GM21619 (cell line): ENCODE results near the gene RASA3.
"Not testable (repeated sequence)": the region's sequence is repeated elsewhere in the genome, so short reads cannot be mapped to it uniquely, and the experiment has no call there.

Source experiments
- ATAC-seq: cut with Tn5 transposase; IDR thresholded peaks from one replicate; pipeline ENCODE4 v1.9.1; 2021; ENCODE audit not compliant: unreplicated experiment

Gene RASA3

DNA sequence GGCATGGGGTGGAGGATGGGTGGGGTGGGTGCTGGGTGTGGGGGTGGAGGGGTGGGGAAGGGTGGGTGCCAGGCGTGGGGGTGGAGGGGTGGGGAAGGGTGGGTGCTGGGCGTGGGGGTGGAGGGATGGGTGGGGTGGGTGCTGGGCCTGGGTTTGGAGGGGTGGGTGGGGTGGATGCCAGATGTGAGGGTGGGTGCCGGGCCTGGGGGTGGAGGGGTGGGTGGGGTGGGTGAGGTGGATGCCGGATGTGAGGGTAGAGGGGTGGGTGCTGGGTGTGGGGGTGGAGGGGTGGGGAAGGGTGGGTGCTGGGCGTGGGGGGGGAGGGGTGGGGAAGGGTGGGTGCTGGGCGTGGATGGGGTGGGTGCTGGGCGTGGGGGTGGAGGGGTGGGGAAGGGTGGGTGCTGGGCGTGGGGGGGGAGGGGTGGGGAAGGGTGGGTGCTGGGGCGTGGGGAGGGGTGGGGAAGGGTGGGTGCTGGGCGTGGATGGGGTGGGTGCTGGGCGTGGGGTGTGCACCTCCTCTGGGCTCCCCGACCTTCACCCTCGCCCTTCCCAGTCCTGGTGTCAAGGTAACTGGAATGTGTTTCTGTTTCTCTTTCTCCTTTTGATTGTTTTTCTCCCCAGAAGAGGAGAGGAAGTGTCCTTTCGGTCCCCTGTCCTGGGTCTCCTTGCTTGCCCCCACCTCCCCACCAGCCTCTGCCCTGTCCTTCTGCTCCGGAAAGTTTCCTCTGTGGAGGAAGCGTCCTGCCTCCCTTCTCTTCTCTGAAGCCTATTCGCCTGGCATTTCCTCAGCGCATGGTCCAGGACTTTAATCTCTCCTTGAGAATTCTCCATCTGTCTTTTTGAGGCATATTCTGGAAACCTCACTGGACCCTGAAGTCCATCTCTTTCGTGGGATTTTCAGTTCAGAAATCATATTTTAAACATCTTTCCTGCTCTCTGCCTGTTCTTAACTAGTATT, 23.8 kb upstream of the RASA3 start:
- ATAC-seq = no peak

DNA sequence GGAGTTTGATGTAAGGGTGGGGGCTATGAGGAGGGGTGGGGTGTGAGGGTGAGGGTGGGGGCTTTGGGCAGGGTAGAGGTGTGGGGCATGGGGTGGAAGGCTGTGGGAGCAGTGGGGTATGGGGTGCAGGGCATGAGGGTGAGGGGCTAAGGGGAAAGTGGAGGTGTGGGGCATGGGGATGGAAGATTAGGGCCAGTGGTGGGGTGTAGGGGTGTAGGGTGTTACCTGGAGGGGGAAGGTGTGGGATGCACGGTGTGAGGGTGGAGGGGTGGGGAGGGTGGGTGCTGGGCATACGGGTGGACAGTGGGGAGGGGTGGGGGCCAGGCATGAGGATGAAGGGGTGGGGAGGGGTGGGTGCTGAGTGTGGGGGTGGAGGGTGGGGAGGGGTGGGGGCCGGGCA, 22.9 kb upstream of the RASA3 start:
- ATAC-seq = no peak

DNA sequence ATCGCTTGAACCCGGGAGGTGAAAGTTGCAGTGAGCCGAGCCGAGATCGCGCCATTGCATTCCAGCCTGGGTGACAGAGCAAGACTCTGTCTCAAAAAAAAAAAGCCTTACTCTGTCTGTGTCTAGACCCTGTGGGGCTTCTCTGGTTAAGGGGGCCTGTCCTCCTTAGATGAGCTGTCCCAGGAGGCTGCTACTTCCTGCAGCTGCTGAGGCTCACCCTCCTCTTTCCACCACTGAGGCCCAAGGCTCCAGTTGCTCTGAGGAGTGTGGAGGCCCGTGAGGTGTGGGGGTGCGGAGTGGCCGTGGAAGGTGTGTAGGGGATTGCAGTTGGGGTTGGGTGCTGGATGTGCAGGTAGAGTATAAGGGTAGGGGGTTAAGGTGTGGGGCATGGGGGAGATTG, 22.1 kb upstream of the RASA3 start:
- no peak for ATAC-seq

DNA sequence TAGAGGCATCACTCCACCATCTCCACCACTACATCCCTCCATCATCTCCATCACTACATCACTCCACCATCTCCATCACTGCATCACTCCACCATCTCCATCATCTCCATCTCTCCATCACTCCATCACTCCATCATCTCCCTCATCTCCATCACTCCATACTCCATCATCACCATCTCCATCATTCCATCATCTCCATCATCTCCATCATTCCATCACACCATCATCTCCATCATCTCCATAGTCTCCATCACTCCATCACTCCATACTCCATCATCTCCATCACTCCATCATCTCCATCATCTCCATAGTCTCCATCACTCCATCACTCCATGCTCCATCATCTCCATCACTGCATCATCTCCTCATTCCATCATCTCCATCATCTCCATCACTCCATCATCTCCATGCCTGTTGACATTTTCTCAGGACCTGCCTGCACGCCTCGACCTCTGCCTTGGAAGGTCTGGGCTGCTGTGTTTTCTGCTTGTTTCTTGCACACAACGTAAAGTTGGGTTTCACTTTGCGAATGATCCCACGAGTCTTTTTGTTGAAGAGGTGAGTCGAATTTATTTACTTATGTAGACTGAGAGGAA, 21.2 kb upstream of the RASA3 start:
- no peak for ATAC-seq

DNA sequence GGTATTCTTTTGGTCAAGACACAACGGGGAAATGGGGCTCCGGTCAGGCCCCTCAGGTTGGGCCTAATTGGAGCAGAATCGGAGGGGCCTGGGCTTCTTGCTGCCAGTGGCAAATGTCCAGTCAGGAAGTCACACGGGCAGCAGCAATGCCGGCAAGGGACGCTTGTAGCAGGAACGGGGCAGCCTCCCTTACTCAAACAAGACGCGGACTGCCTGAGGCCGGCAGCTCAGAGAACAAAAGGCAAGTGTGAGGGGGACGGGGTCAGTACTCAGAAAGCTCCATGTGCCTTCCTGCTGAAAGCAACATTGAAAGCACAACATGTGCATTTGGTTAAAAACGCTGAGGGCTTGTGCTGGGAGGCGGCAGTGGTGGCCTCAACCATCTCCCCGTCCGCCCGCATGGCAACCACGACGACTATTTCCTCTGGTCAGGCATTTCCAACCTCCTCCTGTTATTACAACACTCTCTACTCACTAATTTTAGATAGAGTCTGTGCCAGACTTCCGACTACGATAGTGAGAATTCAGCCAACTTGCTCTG, 20.5 kb upstream of the RASA3 start:
- ATAC-seq = no peak

DNA sequence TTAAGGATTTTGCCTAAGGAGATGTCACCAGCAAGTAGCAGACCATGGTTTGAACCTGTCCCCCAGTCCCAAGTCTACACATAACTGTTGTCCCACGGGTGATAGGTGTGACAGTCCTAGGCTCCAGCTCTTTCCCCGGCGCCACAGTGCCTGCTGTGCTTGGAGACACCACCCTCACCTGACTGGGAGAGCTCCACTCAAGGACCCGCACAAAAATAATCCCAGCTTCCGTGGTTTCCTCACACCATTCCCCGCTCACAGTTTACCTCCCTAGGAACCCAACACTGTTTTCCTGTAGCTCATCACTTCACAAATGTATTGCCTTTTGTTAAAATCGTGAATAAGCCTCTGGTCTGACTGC, 19.8 kb upstream of the RASA3 start:
- no peak for ATAC-seq

DNA sequence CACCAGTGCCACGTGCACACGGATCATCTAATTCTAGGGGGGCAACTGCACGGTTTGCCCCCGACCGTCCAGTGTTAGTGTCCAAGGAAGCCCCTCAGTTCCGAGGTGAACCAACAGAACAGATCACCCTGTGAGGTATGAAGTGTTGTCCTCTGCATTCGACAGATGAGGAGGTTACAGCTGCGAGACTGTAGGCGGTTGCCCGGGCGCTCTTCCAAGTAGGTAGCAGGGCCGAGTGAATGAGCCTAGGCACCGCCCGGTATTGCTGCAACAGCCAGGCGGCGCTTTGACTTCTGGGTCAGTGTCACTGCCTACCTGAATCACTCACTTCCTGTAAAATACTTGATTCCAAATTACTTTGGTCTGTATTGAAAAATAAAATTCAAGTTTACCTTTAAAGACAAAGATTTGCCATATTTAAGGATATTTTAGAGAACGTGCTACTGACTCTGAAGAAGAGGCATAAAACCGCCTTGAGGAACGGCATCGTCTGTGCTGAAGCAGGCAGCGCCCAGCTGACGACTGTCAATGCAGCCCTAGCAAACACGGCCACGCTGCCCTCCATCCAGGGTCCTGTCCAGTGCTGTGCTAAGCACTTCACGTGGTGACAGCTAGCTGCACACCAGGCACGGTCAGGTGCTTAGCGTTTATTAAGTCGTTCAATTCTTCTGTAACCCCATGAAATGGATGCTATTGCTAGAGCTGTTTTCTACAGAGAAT, 19.3 kb upstream of the RASA3 start:
- no peak for ATAC-seq

DNA sequence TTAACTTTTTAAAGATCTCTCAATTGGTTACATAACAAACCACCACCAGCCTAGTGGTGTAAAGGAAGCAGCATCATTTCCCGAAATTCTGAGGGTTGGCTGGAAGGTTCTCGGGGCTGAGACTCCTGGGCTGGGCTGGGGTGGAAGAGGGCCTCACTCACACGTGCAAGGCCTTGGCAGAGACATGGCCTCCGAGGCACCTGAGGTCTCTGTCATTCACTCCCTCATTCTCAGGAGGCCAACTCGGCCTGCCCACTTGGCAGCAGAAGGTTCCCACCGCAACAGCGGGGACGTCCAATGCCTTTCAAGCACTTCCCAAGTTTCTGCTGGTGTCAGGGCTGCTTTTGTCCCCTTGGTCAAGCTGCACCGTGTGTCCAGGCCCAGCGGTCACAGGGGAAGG, 18.6 kb upstream of the RASA3 start:
- ATAC-seq = no peak

DNA sequence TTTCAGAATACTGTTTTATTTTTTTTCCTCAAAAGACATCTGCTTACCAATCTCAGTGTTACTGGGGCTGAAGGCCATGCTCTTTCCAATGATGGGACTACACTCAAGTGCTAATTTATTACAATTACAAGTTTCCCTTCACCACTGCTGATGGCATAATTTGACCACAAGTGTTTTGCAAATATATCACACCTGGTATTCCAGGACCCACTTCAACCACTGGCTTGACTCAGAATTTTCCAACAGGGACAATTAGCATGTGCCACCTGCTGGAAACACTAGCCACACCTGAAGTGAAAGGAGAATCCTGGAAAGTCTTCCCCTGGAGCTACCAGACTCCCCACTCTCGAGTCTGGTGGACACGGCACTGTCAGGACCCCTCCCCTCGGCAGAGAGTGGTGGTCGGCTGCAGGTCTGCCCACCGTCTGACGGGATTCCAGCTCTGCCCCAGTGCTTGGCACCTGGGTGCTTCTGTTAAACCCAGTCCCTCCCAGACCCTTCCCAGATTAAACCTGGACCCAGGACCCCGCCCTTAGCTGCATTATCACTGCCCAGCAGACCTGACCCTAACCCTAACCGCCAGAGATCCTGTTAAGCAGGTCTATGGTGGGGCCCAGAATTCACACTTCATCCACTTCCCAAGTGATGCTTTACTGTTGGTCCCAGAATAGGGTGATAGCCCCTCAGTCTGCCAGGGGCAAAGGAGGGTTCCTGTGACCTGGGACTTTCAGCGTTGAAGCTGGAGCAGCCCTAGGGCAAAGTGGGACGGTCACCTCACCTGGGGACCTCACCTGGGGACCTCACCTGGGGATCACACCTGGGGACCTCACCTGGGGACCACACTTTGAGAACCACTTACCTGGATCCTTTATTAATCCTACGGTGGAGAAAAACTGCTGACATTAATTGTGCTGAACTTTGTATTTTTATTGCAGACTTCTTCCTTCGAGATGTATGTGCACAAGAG, 17.6 kb upstream of the RASA3 start:
- ATAC-seq = no peak

DNA sequence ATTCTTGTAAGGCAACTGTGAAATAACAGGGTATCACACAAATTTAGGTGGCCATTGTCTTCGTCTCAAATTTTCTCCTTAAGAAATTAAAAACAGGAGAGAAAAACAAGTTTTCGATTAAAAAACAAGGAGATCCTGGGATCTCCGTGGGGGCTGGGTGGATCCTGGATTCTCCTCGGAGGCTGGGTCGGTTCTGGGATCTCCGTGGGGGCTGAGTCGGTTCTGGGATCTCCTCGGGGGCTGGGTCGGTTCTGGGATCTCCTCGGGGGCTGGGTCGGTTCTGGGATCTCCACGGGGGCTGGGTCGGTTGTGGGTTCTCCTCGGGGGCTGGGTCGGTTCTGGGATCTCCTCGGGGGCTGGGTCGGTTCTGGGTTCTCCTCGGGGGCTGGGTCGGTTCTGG, 16.5 kb upstream of the RASA3 start:
- not testable (repeated sequence) for ATAC-seq

DNA sequence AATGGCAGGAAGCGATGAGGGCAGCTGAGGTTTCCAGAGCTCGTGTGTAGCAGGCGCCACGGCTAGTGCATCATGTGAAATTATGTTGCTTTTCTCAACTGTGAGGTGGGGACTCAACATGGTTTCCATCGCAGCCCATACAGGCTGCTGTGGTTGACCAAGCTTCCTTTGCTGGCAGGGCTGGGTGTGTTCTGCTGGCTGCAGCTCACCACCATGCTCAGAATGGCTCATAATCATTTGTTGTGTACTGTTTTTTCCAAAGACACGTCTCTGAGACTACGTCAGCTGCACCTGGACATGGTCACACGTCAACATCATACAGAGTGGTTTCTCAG, 16.1 kb upstream of the RASA3 start:
- ATAC-seq = peak; percentile 88

DNA sequence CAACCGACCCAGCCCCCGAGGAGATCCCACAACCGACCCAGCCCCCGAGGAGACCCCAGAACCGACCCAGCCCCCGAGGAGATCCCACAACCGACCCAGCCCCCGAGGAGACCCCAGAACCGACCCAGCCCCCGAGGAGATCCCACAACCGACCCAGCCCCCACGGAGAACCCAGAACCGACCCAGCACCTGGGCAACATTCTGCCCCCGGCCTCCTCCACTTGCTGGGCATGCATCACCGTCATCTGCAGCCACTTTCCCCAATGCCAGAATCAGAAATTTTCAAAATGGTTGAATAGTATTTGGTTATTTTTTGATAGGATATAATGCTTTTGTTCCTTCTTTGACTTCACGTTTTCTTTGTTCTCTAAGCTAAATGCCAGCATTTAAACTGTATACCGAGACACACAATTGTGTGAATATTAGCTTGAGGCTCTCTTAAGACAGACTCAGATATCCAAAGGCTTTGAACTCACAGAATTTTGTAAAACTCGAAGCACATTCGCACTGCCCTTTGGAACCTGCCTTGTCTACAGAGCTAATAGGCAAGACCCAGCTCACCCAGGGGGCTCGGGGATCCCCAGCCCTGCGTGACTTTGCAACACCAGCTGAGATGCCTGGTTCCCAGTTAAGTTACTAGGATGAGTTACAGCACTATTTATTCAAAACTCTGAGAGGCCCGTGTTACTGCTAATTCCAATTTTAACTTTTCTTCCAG, 15.5 kb upstream of the RASA3 start:
- ATAC-seq = peak; percentile 23

DNA sequence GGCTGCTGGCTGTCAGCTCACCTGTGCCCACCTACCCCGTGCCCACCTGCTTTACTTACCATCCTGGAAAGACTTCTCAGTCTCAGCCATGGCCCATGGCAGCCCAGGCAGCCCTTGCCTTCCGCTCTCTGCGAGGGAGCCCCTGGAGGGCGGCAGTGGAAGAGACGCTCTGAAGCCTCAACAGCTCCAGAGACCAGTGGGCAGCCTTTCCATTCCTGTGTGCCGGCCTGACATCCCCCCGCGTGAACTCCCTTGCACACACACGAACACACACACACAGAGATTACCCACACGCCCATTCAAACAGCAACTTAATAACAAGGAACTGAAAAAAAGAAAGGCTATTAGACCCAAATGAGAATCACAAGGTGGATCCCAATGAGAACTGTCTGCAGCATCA, 14.2 kb upstream of the RASA3 start:
- no peak for ATAC-seq

DNA sequence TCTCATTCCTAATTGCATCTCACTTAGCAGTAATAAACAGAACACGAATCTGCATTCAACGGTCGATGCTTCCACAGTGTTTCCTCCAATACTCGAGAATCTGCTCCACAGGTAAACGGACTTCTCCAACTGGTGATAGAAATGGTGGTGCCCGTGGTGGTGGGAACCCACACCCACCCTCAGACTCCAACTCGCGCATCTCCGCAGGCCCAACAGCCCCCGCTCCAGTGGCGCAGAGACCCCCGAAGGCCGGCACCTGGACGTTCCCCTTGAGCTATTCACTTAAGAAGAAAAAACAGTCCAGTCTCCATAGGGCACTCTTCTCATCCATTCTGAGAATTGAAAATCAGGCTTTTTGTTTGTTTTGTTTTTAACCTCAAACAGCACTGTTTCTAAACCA, 13.8 kb upstream of the RASA3 start:
- no peak for ATAC-seq

DNA sequence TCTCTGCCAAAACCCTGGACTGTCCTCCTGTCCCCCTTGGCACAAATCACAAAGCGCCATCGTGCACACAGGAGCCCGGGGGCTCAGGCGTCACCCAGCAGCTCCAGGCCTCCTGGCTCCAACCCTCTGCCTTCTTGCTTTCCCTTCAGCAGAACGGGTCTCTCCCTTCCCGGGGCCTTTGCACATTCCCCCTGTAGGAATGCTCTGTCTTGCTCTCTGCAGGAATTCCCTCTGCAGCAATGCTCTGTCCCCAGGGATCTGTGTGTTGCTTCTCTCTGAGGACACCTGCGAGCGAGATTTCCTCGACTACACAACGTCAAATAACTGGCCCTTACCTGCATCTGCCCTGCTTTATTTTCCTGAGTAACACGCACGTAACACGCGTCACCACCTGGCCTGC, 13.3 kb upstream of the RASA3 start:
- ATAC-seq = no peak

DNA sequence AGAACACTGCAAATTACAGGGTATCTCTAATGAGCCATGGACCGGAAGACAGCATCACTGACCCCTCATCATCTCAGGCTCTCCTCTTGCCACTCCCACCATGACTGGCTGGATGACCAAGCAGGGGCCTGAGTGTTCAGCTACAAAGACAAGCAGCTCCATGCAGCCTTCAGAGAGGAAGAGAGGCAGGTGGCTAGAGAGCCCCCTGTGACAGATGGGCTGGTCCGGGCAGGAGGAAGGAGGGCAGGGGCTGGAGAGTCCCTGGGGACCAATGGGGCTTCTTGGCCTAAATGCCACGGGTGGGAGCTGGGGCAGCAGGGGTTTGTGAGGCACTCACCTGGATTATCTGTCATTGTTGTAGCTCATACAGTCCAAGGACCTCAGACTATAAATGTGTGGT, 12.8 kb upstream of the RASA3 start:
- ATAC-seq = no peak

DNA sequence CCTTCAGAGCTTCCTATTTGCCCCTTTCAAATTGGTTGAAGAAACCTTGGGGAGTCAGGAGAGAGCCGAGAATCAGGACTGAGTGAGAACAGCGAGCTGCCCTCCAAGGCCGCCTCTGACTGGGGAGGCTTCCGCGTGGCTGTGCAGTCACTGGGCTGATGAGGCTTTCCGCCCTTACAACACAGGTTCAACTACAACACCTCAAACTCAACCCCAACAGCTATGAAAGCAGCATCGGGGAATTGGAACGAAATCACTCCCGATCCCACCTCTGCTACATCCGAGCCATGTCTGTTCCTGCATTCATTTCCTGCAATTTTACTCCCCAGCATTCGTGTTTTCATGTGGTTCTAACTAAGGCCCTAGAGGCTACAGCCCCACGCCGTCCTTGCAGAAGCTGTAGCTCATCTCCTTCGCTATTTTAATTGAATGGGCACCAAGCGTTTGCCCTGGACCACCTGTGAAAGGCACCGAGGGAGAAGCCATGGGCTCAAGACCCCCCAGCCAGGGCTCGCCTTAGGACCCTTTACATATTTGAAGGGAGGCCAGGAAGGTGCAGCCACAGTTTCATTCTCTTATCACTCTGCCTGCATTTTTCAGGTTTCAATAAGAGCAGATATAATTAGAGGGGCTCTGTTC, 12.3 kb upstream of the RASA3 start:
- no peak for ATAC-seq

DNA sequence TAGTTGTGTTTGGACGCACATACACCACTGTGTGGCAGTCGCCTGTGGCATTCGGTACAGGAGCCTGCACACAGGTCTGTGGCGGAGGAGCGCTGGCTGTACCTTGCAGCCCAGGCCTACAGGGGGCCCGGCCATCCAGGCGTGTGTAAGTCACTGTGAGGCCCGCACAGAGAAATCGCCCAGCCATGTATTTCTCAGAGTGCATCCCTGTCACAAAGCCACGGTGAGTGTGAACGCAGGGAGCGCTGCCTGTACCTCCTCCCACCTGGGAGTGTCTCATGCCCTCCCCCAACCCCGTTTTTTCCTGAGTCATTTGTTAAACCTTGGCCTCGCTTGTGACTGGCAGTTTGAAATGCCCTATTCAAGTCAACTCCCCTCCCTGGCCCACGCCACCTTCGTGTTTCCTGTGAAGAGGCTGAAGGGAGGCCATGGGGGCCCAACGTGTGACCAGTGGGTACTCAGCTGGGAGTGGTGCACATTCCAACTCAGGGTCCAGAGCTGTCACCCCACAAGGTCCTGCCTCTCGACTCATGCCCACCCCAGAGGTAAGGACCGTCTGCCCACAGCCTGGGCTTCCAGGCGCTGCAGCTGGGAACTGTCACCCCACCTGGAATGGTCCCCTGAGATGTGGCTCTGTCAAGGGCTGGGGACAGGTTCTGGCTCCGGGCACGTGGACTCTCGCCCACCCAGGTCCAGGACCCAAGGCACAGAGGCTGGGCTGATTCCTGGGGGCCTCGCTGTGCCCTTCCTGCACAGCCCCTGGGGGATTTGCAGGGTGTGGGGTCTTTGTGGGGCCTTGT, 11.6 kb upstream of the RASA3 start:
- no peak for ATAC-seq
